Gastroesophageal sphincter (tissue), 4 donors: ENCODE results near the gene MRPL46. TPM values are rescaled to one million over a fixed set of nuclear protein-coding genes. Genes with fewer than 3 reads are reported as not detected.

Experiments
- ATAC-seq: fragments of 150-250 bp; one replicate; pipeline ENCODE4 v1.9.1; 2016; ENCODE audit warnings: mild to moderate bottlenecking, moderate library complexity
- H3K27ac ChIP-seq, 4 donors: fragments of 200-600 bp; sonication (generic) in 3 of 4; 1 replicate in 3 of 4; 2 replicates in 1 of 4; pipeline ENCODE4 v1.5.1; 2016 to 2019
- H3K27me3 ChIP-seq: fragments of 200-600 bp; sonication (generic); one replicate; pipeline ENCODE4 v1.5.1; 2019
- H3K36me3 ChIP-seq, 2 donors: fragments of 200-600 bp; sonication (generic); one replicate each; pipeline ENCODE4 v1.5.1; 2019; ENCODE audit warnings: control low read depth in 1 of 2
- H3K4me1 ChIP-seq, 3 donors: fragments of 200-600 bp; sonication (generic); 1 replicate in 2 of 3; 2 replicates in 1 of 3; pipeline ENCODE4 v1.5.1; 2016 to 2019; ENCODE audit warnings: control low read depth in 2 of 3
- H3K4me3 ChIP-seq, 2 donors: fragments of 200-600 bp; sonication (generic); one replicate each; pipeline ENCODE4 v1.5.1; 2019; ENCODE audit warnings: mild to moderate bottlenecking in 1 of 2, moderate library complexity in 1 of 2
- H3K9me3 ChIP-seq, 3 donors: fragments of 200-600 bp; sonication (generic); one replicate each; pipeline ENCODE4 v1.5.1; 2017 to 2019; ENCODE audit warnings: control low read depth in 2 of 3
- CTCF ChIP-seq, 4 experiments: fragments of 200-600 bp in 2 of 4; fragments of 450-650 bp in 2 of 4; sonication (generic) in 1 of 4; IDR thresholded peaks; one replicate each; pipeline ENCODE4 v1.5.1; 2017 to 2019; ENCODE audit warnings: antibody characterized with exemption in 4 of 4, mild to moderate bottlenecking in 2 of 4, moderate library complexity in 2 of 4
- EP300 ChIP-seq: sonication (generic); formaldehyde crosslinking; IDR thresholded peaks from one replicate; pipeline ENCODE4 v1.6.1; 2017; ENCODE audit warnings: antibody characterized with exemption, mild to moderate bottlenecking
- POLR2A ChIP-seq, 2 donors: fragments of 450-650 bp; IDR thresholded peaks; one replicate each; pipeline ENCODE4 v1.6.1; 2017; ENCODE audit warnings: antibody characterized with exemption in 2 of 2, mild to moderate bottlenecking in 2 of 2, moderate library complexity in 1 of 2
- POLR2AphosphoS5 ChIP-seq: sonication (generic); formaldehyde crosslinking; IDR thresholded peaks from one replicate; pipeline ENCODE4 v1.6.1; 2017; ENCODE audit warnings: antibody characterized with exemption
- WGBS, 2 donors: methylation state at CpG; one replicate each; pipeline ENCODE4 v1.1.5; 2018; ENCODE audit warnings: low coverage in 1 of 2; 5-methylcytosine and 5-hydroxymethylcytosine counted together
- total RNA-seq, 4 donors: library from RNA; depleted of rRNA; stranded (reverse); fragments of >200 nt; gene quantifications; one replicate each; pipeline ENCODE4 v1.1.0, GENCODE V29; 2016

MRPL46 gene
- total RNA-seq, 4 donors from 2014 or later, result 22.6 to 26.9 (median 22.9) TPM

- no peak for ATAC-seq
- no peak for TF ChIP-seq EP300
- TF ChIP-seq CTCF (IDR thresholded peaks at IDR 0.05), result no peak
- TF ChIP-seq POLR2A (IDR thresholded peaks at IDR 0.05), result no peak
- TF ChIP-seq POLR2AphosphoS5, result no peak
- Histone ChIP-seq H3K4me1 (no peaks in the 10 kb centered on the region), H3K9me3 (no peaks in the 10 kb centered on the region), H3K27me3 (no peaks in the 10 kb centered on the region), H3K36me3 (peaks cover 0 to 20% of the 10 kb centered on the region in 2 donors), H3K27ac (no peak overlapping the region), H3K4me3 (no peak overlapping the region)
- 37 to 50% methylated on average over 1 to 3 of the region's 10 CpGs for WGBS, 2 donors
Measured at GRCh38 chr15:88484682-88485331, 17.6 kb upstream of the MRPL46 start.

- no peaks in the 10 kb centered on the region for H3K9me3 ChIP-seq
- H3K27me3 ChIP-seq, result no peaks in the 10 kb centered on the region
- ATAC-seq, result no peak
- H3K4me1 ChIP-seq, result no peaks in the 10 kb centered on the region
- 33 to 73% methylated on average over 1 of the region's 1 CpG for WGBS, 2 donors
- peaks cover 0 to 45% of the 10 kb centered on the region in 2 donors for H3K36me3 ChIP-seq
- H3K4me3 ChIP-seq, result no peak overlapping the region
- no peak overlapping the region for H3K27ac ChIP-seq
- TF ChIP-seq CTCF (IDR thresholded peaks at IDR 0.05) (no peak), POLR2A (IDR thresholded peaks at IDR 0.05) (no peak), POLR2AphosphoS5 (no peak)
Measured at GRCh38 chr15:88482263-88482662, 15.1 kb upstream of the MRPL46 start.

- no peak overlapping the region for H3K27ac ChIP-seq
- ATAC-seq, result no peak
- no peaks in the 10 kb centered on the region for H3K9me3 ChIP-seq
- no peak overlapping the region for H3K4me3 ChIP-seq
- H3K4me1 ChIP-seq, result peaks cover 0 to 6% (median 0%) of the 10 kb centered on the region in 3 donors
- WGBS, 2 donors, result 71 to 78% methylated on average over 7 to 8 of the region's 8 CpGs
- no peaks in the 10 kb centered on the region for H3K27me3 ChIP-seq
- no peak for TF ChIP-seq EP300
- no peak for TF ChIP-seq POLR2AphosphoS5
- TF ChIP-seq CTCF (IDR thresholded peaks at IDR 0.05), result no peak
- TF ChIP-seq POLR2A (IDR thresholded peaks at IDR 0.05), result no peak
- peaks cover 0 to 58% of the 10 kb centered on the region in 2 donors for H3K36me3 ChIP-seq
Measured at GRCh38 chr15:88480981-88481380, 13.8 kb upstream of the MRPL46 start.

- Histone ChIP-seq H3K27me3 (no peaks in the 10 kb centered on the region), H3K4me1 (peaks cover 0 to 6% (median 0%) of the 10 kb centered on the region in 3 donors), H3K4me3 (no peak overlapping the region), H3K36me3 (peaks cover 0 to 76% of the 10 kb centered on the region in 2 donors), H3K9me3 (no peaks in the 10 kb centered on the region), H3K27ac (no peak overlapping the region)
- TF ChIP-seq POLR2AphosphoS5, result no peak
- no peak for TF ChIP-seq EP300
- TF ChIP-seq POLR2A (IDR thresholded peaks at IDR 0.05), result no peak
- TF ChIP-seq CTCF (IDR thresholded peaks at IDR 0.05), result no peak
- ATAC-seq, result no peak
- 74 to 94% methylated on average over 2 to 3 of the region's 3 CpGs for WGBS, 2 donors
Measured at GRCh38 chr15:88479169-88479568, 12.0 kb upstream of the MRPL46 start.

- no peaks in the 10 kb centered on the region for H3K9me3 ChIP-seq
- WGBS, 2 donors, result 61 to 88% methylated on average over 1 to 2 of the region's 5 CpGs
- peaks cover 0 to 89% of the 10 kb centered on the region in 2 donors for H3K36me3 ChIP-seq
- H3K4me1 ChIP-seq, result peaks cover 0 to 6% (median 0%) of the 10 kb centered on the region in 3 donors
- H3K27ac ChIP-seq, result no peak overlapping the region
- no peak for TF ChIP-seq EP300
- no peak for TF ChIP-seq POLR2A (IDR thresholded peaks at IDR 0.05)
- TF ChIP-seq POLR2AphosphoS5, result no peak
- no peak for TF ChIP-seq CTCF (IDR thresholded peaks at IDR 0.05)
- no peaks in the 10 kb centered on the region for H3K27me3 ChIP-seq
- no peak overlapping the region for H3K4me3 ChIP-seq
- ATAC-seq, result no peak
Measured at GRCh38 chr15:88477904-88478303, 10.7 kb upstream of the MRPL46 start.
